SJCRH30 (cell line): ENCODE data around the gene TMEM132C. TPM values are rescaled to one million over a fixed set of nuclear protein-coding genes. Genes with fewer than 3 reads are reported as not detected.
"Not testable (repeated sequence)": the region's sequence is repeated elsewhere in the genome, so short reads cannot be mapped to it uniquely, and the experiment has no call there.

ENCODE experiments used
- DNase-seq, 2 experiments: peaks; one replicate each; pipeline ENCODE4 v3.0.0-alpha.2; 2015 to 2020
- H3K27ac ChIP-seq: fragments of 250-450 bp; sonication (Bioruptor Pico); 2 replicates; pipeline ENCODE4 v1.5.1; 2020; ENCODE audit warnings: mild to moderate bottlenecking, moderate library complexity
- H3K27me3 ChIP-seq: fragments of 250-450 bp; sonication (Bioruptor Pico); 2 replicates; pipeline ENCODE4 v1.5.1; 2020; ENCODE audit warnings: mild to moderate bottlenecking, moderate library complexity
- H3K36me3 ChIP-seq: fragments of 250-450 bp; sonication (Bioruptor Pico); 2 replicates; pipeline ENCODE4 v1.5.1; 2020; ENCODE audit warnings: mild to moderate bottlenecking, moderate library complexity
- H3K4me1 ChIP-seq: fragments of 250-450 bp; sonication (Bioruptor Pico); 2 replicates; pipeline ENCODE4 v1.5.1; 2020; ENCODE audit warnings: mild to moderate bottlenecking, moderate library complexity
- H3K4me3 ChIP-seq: fragments of 250-450 bp; sonication (Bioruptor Pico); 2 replicates; pipeline ENCODE4 v1.5.1; 2020; ENCODE audit warnings: mild to moderate bottlenecking, moderate library complexity
- H3K9me3 ChIP-seq: fragments of 250-450 bp; sonication (Bioruptor Pico); replicated peaks from 2 replicates; pipeline ENCODE4 v1.5.1; 2020; ENCODE audit warnings: mild to moderate bottlenecking, moderate library complexity
- total RNA-seq: library from RNA; depleted of rRNA; stranded (reverse); fragments of >200 nt; shearing (Covaris generic); gene quantifications from 2 replicates; pipeline ENCODE4 v1.2.3, GENCODE V29; 2014

TMEM132C gene
- total RNA-seq, 1 experiment from 2014 or later = not detected

DNA sequence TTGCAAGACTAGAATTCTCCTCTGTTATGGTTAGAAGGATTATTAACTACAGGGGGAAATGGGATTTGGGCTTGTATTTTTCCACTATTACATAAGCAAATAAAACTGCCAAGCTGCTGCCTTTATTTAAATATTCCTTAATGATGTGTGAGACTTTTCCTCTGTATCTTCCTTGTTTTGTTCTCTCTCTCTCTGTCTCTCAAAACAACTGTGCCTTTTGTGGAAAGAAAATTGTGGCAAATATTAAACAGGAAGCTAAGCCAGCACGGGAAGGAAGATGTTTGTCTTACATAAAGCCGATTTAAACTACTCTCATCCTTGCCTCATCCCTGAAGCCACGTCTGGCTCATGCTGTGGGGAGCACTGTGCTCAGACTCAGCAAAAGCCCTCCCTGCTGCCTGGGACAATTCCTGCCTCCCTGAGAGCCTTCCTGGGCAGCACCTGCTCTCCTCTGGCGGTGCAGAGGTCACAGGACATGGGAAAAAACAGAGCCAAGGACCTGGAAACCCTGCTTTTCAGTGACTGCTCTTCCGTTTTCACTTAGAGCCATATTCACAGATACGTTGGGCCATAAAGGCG lies 319.6 kb downstream of the TMEM132C start:
- no peak overlapping the region for H3K4me3 ChIP-seq
- no peaks in the 10 kb centered on the region for H3K36me3 ChIP-seq
- no peak for DNase-seq
- H3K4me1 ChIP-seq = no peaks in the 10 kb centered on the region
- H3K9me3 ChIP-seq = no peaks in the 10 kb centered on the region
- H3K27ac ChIP-seq = no peak overlapping the region
- H3K27me3 ChIP-seq = no peaks in the 10 kb centered on the region; the same call in 1 of the 2 replicates

DNA sequence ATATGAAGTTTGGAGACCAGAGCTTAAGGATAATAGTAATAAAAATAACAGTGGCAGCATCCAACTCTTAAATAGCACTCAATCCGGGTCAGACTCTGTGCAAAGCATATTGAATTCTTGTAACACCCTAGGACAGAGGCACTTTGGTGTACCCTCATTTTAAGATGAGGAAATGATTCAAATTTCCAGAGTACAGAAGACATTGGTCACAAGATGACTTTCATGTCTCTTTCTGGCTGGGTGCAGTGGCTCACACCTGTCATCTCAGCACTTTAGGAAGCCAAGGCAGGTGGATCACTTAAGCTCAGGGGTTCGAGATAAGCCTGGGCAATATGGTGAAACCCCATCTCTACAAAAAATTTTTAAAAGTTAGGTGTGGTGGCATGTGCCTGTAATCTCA lies 320.9 kb downstream of the TMEM132C start:
- no peaks in the 10 kb centered on the region; the same call in 1 of the 2 replicates for H3K27me3 ChIP-seq
- H3K36me3 ChIP-seq = no peaks in the 10 kb centered on the region
- H3K4me3 ChIP-seq = no peak overlapping the region
- no peaks in the 10 kb centered on the region for H3K9me3 ChIP-seq
- H3K27ac ChIP-seq = no peak overlapping the region
- no peak for DNase-seq
- no peaks in the 10 kb centered on the region for H3K4me1 ChIP-seq

DNA sequence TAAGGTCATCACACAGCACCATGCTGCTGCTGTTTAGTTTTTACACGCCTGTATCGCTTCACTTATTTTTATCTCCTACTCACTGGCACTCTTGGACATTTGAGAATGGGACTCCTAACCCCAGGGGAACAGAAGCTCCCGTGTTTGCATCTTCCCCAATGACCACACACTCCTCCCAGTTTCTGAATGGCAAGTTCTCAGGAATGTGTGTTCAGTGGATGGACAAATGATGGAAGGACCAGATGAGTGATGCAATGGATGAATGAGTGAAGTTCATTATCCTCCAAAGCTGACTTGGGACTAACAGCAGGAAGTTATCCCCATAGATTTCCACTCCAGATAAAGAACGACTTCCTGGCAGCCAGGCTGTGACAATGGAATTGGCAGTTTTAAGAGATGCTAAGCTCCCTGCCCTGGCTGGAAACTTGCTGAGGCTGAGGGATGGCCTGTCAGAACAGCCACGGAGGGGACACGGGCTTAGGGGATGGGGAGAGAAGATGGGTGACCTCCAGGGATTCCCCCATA lies 325.3 kb downstream of the TMEM132C start:
- H3K9me3 ChIP-seq = no peaks in the 10 kb centered on the region
- no peaks in the 10 kb centered on the region for H3K27me3 ChIP-seq

GRCh38 chr12:128594521-128594920 lies 327.6 kb downstream of the TMEM132C start:
- H3K36me3 ChIP-seq = no peaks in the 10 kb centered on the region
- DNase-seq = no peak
- no peak overlapping the region for H3K27ac ChIP-seq
- no peak overlapping the region for H3K4me3 ChIP-seq
- H3K4me1 ChIP-seq = no peaks in the 10 kb centered on the region
- no peaks in the 10 kb centered on the region for H3K9me3 ChIP-seq
- H3K27me3 ChIP-seq = no peaks in the 10 kb centered on the region

More for the DNA sequence above, 325.3 kb downstream of the TMEM132C start:
- no peak overlapping the region for H3K27ac ChIP-seq
- no peak overlapping the region for H3K4me3 ChIP-seq
- no peaks in the 10 kb centered on the region for H3K4me1 ChIP-seq
- H3K36me3 ChIP-seq = no peaks in the 10 kb centered on the region
- no peak for DNase-seq

DNA sequence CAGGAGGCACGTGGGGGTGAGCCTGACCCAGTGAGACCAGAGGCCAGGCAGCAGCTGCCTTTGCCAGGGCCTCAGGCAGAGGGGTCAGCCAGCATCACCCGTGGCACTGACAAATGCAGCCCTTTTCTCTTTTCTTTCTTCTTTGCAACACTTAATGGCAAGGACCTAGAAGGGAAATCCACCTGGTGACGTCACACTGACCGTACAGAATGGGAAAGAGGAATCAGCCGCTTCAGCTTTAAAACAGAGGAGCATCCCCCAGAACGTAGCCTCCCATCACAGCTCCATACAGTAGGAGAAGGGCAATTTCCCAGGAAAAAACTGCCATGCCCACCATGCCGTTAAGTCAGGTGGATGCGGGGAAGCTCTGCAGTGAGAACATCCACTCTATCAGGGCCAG lies 328.6 kb downstream of the TMEM132C start:
- no peak overlapping the region for H3K4me3 ChIP-seq
- no peaks in the 10 kb centered on the region for H3K9me3 ChIP-seq
- no peaks in the 10 kb centered on the region for H3K36me3 ChIP-seq
- no peaks in the 10 kb centered on the region for H3K27me3 ChIP-seq
- H3K4me1 ChIP-seq = no peaks in the 10 kb centered on the region
- H3K27ac ChIP-seq = no peak overlapping the region
- DNase-seq = no peak

GRCh38 chr12:128600886-128601285 lies 333.9 kb downstream of the TMEM132C start:
- Histone ChIP-seq H3K27me3 (no peaks in the 10 kb centered on the region), H3K9me3 (no peaks in the 10 kb centered on the region), H3K4me3 (no peak overlapping the region), H3K27ac (no peak overlapping the region), H3K4me1 (no peaks in the 10 kb centered on the region), H3K36me3 (no peaks in the 10 kb centered on the region)
- no peak for DNase-seq

DNA sequence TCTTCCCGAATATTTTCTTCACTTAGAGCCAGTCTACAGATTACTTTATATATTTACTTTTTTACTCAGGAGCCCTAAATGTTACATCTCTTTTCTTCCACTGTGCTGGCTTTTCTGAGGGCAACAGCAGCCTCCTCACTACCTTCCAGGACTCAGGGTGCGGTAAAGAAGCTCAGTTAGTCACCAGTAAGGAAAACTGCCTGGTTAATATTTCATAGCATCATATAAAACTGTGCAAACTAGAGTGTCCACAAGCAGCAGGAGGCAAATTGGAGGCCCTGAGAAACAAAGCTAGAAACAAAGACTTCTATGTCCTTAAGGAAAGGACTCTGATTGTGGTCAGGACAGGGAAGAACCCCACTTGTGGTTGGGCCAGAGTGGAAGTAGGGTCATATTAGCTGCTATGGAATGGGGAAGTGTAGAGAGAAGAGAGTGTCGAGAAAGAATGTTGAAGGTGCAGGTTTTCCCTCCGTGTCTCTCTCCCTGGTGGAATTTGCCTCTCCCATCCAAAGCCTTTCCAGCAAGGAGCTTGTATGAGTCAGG lies 336.7 kb downstream of the TMEM132C start:
- no peak for DNase-seq
- Histone ChIP-seq H3K27me3 (no peaks in the 10 kb centered on the region), H3K27ac (no peak overlapping the region), H3K4me1 (no peaks in the 10 kb centered on the region), H3K9me3 (no peaks in the 10 kb centered on the region), H3K36me3 (no peaks in the 10 kb centered on the region), H3K4me3 (no peak overlapping the region)

DNA sequence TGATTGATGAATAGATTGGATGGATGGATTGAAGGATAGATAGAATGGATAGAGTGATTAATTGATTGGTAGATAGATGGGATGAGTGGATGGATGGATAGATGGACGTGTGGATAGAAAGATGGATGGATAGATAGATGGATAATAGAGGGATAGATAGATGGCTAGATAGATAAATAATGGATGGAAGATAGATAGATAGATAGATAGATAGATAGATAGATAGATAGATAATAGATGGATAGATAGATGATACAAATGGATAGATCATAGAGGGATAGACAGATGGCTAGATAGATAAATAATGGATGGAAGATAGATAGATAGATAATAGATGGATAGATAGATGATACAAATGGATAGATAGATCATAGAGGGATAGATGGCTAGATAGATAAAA lies 337.2 kb downstream of the TMEM132C start:
- H3K27ac ChIP-seq, H3K4me1 ChIP-seq, H3K9me3 ChIP-seq, H3K36me3 ChIP-seq, H3K27me3 ChIP-seq, DNase-seq, H3K4me3 ChIP-seq: not testable (repeated sequence)

- no peaks in the 10 kb centered on the region for H3K27me3 ChIP-seq
- H3K4me3 ChIP-seq = no peak overlapping the region
- no peaks in the 10 kb centered on the region for H3K4me1 ChIP-seq
- H3K9me3 ChIP-seq = no peaks in the 10 kb centered on the region
- H3K36me3 ChIP-seq = no peaks in the 10 kb centered on the region
- H3K27ac ChIP-seq = no peak overlapping the region
- DNase-seq = peak; percentile 41 to 60
These were observed 339.1 kb downstream of the TMEM132C start for GRCh38 chr12:128606051-128606450.

DNA sequence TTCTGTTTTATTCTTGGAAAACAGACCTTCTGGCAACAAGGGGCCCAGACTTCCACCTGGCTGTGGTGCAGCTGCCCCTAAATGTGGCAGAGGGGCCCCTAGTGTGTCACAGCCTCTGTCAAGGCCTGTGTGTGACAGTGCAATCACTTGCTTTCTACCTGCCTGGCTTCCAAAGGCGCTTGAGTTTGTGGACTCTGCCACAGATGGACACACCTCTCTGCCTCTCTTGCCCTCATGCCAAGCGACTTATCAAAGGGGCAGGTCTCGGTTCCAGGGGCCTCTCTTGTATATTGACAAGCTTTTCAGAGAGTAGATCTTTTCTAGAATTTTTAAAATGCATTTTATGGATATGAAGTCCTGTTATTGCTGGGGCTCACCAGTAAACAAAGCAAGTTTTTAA lies 339.6 kb downstream of the TMEM132C start:
- H3K36me3 ChIP-seq = no peaks in the 10 kb centered on the region
- no peaks in the 10 kb centered on the region for H3K4me1 ChIP-seq
- no peak overlapping the region for H3K4me3 ChIP-seq
- no peaks in the 10 kb centered on the region for H3K27me3 ChIP-seq
- H3K27ac ChIP-seq = no peak overlapping the region
- H3K9me3 ChIP-seq = no peaks in the 10 kb centered on the region
- no peak for DNase-seq

- Histone ChIP-seq H3K4me1 (no peaks in the 10 kb centered on the region), H3K9me3 (no peaks in the 10 kb centered on the region), H3K36me3 (no peaks in the 10 kb centered on the region), H3K4me3 (no peak overlapping the region), H3K27ac (no peak overlapping the region), H3K27me3 (no peaks in the 10 kb centered on the region)
- DNase-seq = no peak
These were observed 340.0 kb downstream of the TMEM132C start for GRCh38 chr12:128606970-128607369.

- no peak for DNase-seq
- Histone ChIP-seq H3K9me3 (no peaks in the 10 kb centered on the region), H3K4me1 (no peaks in the 10 kb centered on the region), H3K27ac (no peak overlapping the region), H3K27me3 (no peaks in the 10 kb centered on the region), H3K4me3 (no peak overlapping the region), H3K36me3 (no peaks in the 10 kb centered on the region)
These were observed 340.7 kb downstream of the TMEM132C start for GRCh38 chr12:128607641-128608040.

GRCh38 chr12:128609861-128610260 lies 342.9 kb downstream of the TMEM132C start:
- Histone ChIP-seq H3K27me3 (no peaks in the 10 kb centered on the region), H3K27ac (no peak overlapping the region), H3K4me3 (no peak overlapping the region), H3K4me1 (no peaks in the 10 kb centered on the region), H3K36me3 (no peaks in the 10 kb centered on the region), H3K9me3 (no peaks in the 10 kb centered on the region)
- DNase-seq = peak in 1 of 2 experiments; percentile 18

GRCh38 chr12:128611736-128612135 lies 344.8 kb downstream of the TMEM132C start:
- Histone ChIP-seq H3K4me3 (no peak overlapping the region), H3K27me3 (no peaks in the 10 kb centered on the region), H3K4me1 (no peaks in the 10 kb centered on the region), H3K36me3 (no peaks in the 10 kb centered on the region), H3K9me3 (no peaks in the 10 kb centered on the region), H3K27ac (no peak overlapping the region)
- no peak for DNase-seq

DNA sequence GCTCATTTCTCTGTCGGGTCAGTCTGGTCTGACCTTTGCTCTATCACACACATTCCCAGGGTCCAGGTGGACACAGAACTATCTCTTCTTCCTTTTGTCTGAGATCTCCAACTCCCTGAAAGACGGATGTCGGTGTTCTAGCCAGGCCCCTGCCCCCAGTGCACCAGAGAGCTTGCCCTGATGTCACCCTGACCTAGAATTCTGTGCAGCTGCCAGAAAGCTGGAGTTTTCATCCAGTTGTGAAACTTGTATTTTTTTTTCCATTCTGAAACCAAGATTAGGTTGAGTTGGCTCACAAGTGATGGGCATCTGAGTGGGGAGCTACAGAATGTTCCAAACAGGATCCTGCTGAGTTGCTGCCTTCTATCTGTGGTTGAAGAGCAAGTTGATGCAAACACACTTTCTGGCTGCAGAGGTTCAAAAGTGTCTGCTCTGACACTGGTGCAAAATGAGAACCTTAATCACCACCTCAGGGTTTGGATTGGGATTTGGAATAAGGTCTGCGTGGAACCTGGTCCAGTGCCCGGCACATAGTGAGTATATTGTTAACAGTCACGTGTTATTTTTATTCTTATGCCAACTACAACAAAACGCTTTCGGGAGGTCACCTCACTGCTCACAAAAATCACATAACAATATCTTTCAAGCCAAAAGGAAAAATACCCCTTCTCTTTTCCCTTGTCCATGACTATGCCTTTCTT lies 345.3 kb downstream of the TMEM132C start:
- Histone ChIP-seq H3K27me3 (no peaks in the 10 kb centered on the region), H3K4me1 (no peaks in the 10 kb centered on the region), H3K9me3 (no peaks in the 10 kb centered on the region), H3K4me3 (no peak overlapping the region), H3K36me3 (no peaks in the 10 kb centered on the region), H3K27ac (no peak overlapping the region)
- DNase-seq = no peak
